ENCODE results near the gene RPS15. TPM values are rescaled to one million over a fixed set of nuclear protein-coding genes. Genes with fewer than 3 reads are reported as not detected.

The RPS15 gene
- total RNA-seq, 1 donor: 1,183 TPM

DNA sequence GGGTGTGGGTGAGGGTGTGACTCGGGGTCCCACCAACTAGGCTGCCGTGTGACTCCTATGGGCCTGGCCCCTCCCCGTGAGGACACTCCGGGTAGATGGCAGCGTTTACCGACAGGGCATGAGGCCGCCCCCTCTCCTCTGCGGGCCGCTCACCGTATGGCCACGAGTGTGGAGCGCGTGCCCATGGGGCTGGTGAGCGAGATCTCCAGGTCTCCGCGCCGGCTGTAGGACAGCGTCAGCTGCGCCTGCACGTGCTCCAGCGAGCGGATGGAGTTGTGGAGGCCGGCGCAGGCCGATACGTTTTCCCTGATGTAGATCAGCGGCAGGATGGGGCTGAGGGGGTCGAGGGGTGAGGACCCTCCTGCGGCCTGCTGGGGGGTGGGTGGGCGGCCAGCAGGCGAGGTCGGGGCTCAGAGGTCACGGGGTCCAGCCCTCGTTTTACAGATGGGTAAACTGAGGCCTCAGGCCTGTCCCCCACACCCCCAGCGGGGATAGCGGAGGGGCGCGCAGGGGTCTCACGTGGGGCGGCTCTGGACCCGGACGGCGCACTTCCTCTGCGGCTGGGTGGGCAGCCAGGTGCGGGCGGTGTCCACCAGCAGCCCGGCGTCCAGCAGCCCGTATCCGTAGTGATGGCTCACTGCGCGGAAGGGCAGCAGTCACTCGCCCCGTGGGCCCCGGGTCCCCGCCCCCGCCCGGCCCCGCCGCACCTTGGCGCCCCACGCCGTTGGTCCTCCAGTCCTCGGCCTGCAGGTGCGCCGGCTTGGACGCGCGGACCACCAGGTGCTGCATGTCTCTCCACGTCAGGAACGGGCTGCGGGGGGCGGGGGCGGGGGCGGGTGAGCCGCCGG is 45.2 kb downstream of the RPS15 start:
- Histone ChIP-seq H3K4me1 (ENCODE audit: insufficient read depth, low read length) (peaks cover 10% of the 10 kb centered on the region), H3K4me3 (ENCODE audit: low read length) (no peak overlapping the region), H3K27me3 (ENCODE audit: insufficient read depth, low read length) (no peaks in the 10 kb centered on the region), H3K9me3 (ENCODE audit: low read depth, low read length) (no peaks in the 10 kb centered on the region)

DNA sequence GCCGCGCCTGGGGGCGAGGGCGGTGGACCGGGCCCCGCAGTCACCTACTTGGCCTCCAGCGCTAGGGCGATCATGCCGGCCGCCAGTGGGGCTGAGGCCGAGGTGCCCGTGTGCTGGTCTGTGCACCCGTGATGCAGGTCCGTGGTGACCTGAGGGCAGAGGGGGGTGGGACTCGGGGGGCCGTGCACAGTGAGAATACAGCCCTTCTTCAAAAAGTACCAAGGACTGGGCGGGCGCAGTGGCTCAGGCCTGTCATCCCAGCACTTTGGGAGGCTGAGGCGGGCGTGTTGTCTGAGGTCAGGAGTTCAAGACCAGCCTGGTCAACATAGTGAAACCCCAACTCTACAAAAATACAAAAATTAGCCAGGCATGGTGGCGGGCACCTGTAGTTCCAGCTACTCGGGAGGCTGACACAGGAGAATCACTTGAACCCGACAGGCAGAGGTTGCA is 45.8 kb downstream of the RPS15 start:
- peaks cover 7% of the 10 kb centered on the region for H3K4me1 ChIP-seq (ENCODE audit: insufficient read depth, low read length)
- H3K4me3 ChIP-seq (ENCODE audit: low read length): no peak overlapping the region
- H3K27me3 ChIP-seq (ENCODE audit: insufficient read depth, low read length): no peaks in the 10 kb centered on the region
- no peaks in the 10 kb centered on the region for H3K9me3 ChIP-seq (ENCODE audit: low read depth, low read length)

DNA sequence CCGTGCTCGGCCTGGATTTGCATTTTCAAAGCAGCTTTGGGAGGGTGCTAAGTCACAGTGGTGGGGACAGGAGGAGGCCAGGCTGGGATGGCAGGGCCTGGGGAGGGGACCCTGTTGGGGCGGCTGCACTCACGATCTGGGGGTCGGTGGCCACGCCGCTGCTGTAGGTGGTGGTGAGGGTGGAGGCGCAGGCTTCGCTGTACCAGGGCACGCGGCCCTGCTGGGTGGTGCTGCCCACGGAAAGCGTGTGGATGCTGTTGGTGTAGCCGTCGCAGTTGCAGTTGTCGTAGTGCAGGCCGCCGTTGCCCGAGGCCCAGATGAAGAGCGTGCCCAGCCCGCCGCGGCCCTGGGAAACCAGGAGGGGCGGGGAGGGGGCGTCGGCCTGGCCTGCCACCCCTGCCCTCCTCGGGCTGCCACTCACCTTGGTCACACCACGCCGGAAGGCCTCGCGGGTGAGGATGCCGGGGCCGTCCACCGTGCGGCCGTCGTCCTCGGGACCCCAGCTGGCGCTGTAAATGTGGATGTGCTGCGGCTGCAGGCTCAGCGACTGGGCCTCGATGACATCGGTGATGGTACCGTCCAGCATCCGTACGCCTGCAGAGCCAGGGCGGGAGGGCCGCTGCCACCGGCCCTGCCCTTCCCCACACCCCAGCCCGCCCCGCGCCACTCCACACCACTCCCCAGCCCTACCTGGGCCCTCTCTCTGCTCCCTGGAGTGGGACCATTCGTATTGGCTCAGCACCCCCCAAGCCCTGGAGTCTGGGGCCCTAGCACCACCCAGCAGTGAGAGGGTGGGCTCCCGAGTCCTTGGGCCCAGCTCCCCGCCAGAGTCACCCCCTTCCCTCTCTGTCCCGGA is 48.8 kb downstream of the RPS15 start:
- Histone ChIP-seq H3K27me3 (ENCODE audit: insufficient read depth, low read length) (no peaks in the 10 kb centered on the region), H3K4me3 (ENCODE audit: low read length) (no peak overlapping the region), H3K9me3 (ENCODE audit: low read depth, low read length) (no peaks in the 10 kb centered on the region), H3K4me1 (ENCODE audit: insufficient read depth, low read length) (peaks cover 19% of the 10 kb centered on the region)

DNA sequence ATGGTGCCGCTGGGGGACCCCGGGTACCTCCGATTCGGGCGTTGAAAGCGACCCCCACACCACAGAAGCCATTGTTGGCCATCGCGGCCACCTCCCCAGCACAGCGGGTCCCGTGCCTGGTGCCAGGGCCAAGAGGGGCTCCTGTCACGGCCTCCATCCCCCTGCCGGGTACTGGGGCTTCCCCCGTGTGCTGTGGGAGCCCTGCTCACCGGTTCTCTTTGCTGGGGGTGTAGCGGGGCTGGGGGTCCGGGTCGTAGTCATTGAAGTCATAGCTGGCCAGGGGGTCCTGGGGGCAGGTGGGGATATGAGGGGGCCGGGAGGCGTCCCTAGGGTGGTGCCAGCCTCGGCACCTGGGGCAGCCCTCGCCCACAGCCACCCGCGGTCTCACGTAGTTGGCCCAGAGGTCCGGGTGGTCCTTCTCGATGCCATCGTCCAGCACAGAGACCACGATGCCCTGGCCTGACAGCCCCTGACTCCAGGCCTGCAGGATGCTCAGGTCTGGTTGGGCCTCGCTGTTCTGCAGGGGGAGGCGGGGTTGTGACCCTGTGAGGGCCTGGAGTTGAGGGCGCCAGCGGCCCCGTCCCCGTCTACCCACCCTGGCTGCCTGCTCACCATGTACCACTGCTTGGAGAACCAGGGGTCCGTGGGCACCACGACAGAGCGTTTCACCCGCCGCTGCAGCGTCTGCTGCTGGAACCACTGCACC is 49.5 kb downstream of the RPS15 start:
- H3K4me1 ChIP-seq (ENCODE audit: insufficient read depth, low read length): peaks cover 19% of the 10 kb centered on the region
- H3K9me3 ChIP-seq (ENCODE audit: low read depth, low read length): no peaks in the 10 kb centered on the region
- H3K4me3 ChIP-seq (ENCODE audit: low read length): no peak overlapping the region
- H3K27me3 ChIP-seq (ENCODE audit: insufficient read depth, low read length): no peaks in the 10 kb centered on the region

DNA sequence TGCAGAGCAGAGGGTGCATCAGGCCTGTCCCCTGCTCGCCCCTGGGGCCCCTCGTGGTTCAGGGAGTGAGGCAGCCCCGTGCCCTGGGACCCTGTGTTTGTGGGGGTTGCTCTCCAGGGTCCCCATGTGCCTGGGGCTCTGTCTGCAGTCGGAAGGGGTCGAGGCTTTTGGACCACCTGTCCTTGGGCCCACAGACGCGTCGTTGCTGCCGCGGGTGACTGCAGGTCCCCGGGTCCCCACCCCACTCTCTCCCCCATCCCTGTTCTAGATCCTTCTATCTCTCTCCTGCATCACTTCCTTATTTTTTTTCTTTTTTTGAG is 50.0 kb downstream of the RPS15 start:
- Histone ChIP-seq H3K4me3 (ENCODE audit: low read length) (no peak overlapping the region), H3K4me1 (ENCODE audit: insufficient read depth, low read length) (peaks cover 19% of the 10 kb centered on the region), H3K9me3 (ENCODE audit: low read depth, low read length) (no peaks in the 10 kb centered on the region), H3K27me3 (ENCODE audit: insufficient read depth, low read length) (no peaks in the 10 kb centered on the region)

DNA sequence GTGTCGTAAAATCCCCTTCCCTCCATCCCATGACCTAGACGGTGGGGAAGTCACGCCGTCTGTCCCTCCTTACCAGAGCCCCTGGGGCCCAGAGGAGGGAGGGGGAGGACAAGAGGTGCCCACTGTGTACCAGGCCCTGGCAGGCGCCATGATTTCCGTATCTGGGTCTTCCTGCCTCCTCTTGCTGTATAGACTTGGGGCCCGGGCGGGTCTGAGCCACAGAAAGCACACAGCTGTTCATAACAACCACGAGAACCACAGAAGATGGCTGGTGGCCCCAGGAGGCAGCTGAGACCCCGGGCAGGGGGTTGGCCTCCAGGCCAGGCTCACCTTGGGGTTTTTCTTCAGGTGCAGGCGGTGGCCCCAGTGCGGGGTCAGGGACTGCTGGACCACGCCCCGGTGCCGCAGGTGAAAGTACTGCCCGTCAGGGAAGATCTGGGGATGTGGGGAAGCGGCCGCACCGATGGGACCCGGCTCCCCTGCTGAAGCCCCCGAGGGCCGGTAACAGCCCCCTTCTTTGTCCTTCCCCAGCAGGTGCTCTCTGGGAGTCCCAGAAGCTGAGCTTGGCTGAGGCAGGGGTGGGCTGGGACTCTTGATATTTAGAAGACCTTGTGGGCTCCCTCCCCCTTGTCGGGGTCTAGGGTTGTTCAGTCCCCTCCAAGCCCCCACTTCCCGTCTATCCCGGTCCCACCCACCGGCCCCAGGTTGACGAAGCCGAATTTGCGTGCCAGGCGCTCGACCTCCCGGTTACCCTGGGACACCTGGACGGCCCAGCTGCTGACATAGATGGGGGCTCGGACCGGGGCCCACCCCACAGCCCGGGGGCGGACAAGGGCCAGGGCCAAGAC is 51.5 kb downstream of the RPS15 start:
- Histone ChIP-seq H3K9me3 (ENCODE audit: low read depth, low read length) (no peaks in the 10 kb centered on the region), H3K4me1 (ENCODE audit: insufficient read depth, low read length) (peaks cover 19% of the 10 kb centered on the region), H3K4me3 (ENCODE audit: low read length) (peak overlapping the region; percentile 41), H3K27me3 (ENCODE audit: insufficient read depth, low read length) (no peaks in the 10 kb centered on the region)

Other genes starting within 250 kb of the RPS15 start
- gene STK11, start 232.6 kb upstream of the RPS15 start, total RNA-seq: 36.7 TPM
- not detected for gene CBARP, start 200.4 kb upstream of the RPS15 start, total RNA-seq
- 10.4 TPM for gene ATP5F1D, start 196.6 kb upstream of the RPS15 start, total RNA-seq
- 67.0 TPM for gene MIDN, start 189.8 kb upstream of the RPS15 start, total RNA-seq
- gene CIRBP, start 169.1 kb upstream of the RPS15 start, total RNA-seq: 455 TPM
- gene FAM174C, start 162.9 kb upstream of the RPS15 start, total RNA-seq: 16.3 TPM
- not detected for gene EFNA2, start 152.5 kb upstream of the RPS15 start, total RNA-seq
- gene NDUFS7, start 54.5 kb upstream of the RPS15 start, total RNA-seq: 21.1 TPM
- gene GAMT, start 36.9 kb upstream of the RPS15 start, total RNA-seq: 6.7 TPM
- 63.0 TPM for gene DAZAP1, start 30.8 kb upstream of the RPS15 start, total RNA-seq
- 0.10 TPM for gene APC2, start 11.7 kb downstream of the RPS15 start, total RNA-seq
- gene C19orf25, start 40.8 kb downstream of the RPS15 start, total RNA-seq: 11.4 TPM
- gene PCSK4, start 52.0 kb downstream of the RPS15 start, total RNA-seq: 1.2 TPM
- 2.1 TPM for gene REEP6, start 52.8 kb downstream of the RPS15 start, total RNA-seq
- gene ADAMTSL5, start 74.6 kb downstream of the RPS15 start, total RNA-seq: 0.84 TPM
- not detected for gene PLK5, start 85.7 kb downstream of the RPS15 start, total RNA-seq
- gene MEX3D, start 129.9 kb downstream of the RPS15 start, total RNA-seq: 2.1 TPM
- gene MBD3, start 154.5 kb downstream of the RPS15 start, total RNA-seq: 25.1 TPM
- gene UQCR11, start 167.1 kb downstream of the RPS15 start, total RNA-seq: 31.6 TPM
- 37.4 TPM for gene TCF3, start 214.2 kb downstream of the RPS15 start, total RNA-seq